Measurements from ENCODE around the gene SPTBN1. TPM values are rescaled to one million over a fixed set of nuclear protein-coding genes. Genes with fewer than 3 reads are reported as not detected.

SPTBN1 gene
- total and polyA plus RNA-seq, 2 of the 13 experiments (the other 11 are each of a cell fraction or from before 2014, with no cell fraction given), result 123 to 299 TPM

DNA sequence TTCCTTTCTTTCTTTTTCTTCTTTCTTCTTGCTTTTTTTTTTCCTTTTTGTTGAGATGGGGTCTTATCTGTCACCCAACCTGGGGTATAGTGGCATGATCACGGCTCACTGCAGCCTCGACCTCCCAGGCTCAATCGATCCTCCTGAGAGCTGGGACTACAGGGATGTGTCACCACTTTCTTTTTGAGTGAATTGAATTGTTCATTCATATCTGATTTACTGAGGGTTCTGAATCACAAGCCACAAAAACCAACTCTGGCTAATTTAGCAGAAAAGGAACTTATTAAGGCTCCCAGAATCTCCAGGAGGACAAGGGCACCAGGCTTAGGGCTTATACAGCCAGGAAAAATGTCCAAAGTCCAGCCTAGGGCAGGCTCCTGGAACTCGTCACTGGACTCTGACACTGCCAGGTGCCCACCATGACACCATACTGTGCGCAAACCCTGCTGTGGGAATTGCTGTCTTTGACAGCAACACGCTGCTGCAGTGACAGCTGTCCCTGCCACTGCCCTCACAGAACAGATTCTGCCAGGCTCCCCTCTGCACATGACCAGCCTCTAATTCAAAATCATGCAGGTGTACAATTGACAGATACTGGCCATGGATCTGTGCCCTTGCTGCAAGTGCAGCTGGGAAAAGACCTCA, 224.4 kb downstream of the SPTBN1 start (continued):
- TF ChIP-seq, protein P1, sequence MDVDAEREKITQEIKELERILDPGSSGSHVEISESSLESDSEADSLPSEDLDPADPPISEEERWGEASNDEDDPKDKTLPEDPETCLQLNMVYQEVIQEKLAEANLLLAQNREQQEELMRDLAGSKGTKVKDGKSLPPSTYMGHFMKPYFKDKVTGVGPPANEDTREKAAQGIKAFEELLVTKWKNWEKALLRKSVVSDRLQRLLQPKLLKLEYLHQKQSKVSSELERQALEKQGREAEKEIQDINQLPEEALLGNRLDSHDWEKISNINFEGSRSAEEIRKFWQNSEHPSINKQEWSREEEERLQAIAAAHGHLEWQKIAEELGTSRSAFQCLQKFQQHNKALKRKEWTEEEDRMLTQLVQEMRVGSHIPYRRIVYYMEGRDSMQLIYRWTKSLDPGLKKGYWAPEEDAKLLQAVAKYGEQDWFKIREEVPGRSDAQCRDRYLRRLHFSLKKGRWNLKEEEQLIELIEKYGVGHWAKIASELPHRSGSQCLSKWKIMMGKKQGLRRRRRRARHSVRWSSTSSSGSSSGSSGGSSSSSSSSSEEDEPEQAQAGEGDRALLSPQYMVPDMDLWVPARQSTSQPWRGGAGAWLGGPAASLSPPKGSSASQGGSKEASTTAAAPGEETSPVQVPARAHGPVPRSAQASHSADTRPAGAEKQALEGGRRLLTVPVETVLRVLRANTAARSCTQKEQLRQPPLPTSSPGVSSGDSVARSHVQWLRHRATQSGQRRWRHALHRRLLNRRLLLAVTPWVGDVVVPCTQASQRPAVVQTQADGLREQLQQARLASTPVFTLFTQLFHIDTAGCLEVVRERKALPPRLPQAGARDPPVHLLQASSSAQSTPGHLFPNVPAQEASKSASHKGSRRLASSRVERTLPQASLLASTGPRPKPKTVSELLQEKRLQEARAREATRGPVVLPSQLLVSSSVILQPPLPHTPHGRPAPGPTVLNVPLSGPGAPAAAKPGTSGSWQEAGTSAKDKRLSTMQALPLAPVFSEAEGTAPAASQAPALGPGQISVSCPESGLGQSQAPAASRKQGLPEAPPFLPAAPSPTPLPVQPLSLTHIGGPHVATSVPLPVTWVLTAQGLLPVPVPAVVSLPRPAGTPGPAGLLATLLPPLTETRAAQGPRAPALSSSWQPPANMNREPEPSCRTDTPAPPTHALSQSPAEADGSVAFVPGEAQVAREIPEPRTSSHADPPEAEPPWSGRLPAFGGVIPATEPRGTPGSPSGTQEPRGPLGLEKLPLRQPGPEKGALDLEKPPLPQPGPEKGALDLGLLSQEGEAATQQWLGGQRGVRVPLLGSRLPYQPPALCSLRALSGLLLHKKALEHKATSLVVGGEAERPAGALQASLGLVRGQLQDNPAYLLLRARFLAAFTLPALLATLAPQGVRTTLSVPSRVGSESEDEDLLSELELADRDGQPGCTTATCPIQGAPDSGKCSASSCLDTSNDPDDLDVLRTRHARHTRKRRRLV (CRISPR knock-in tag; IDR thresholded peaks at IDR 0.05), result no peak
- TF ChIP-seq U2AF2 (IDR thresholded peaks at IDR 0.05; ENCODE audit: low read depth, low read length), result 0 out of 2 replicates have a peak, but pooled peaks have one; percentile 74
- TF ChIP-seq ZNF839 (CRISPR knock-in tag; IDR thresholded peaks at IDR 0.05; ENCODE audit: borderline replicate concordance), result no peak
- TF ChIP-seq, protein P2, sequence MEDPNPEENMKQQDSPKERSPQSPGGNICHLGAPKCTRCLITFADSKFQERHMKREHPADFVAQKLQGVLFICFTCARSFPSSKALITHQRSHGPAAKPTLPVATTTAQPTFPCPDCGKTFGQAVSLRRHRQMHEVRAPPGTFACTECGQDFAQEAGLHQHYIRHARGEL (CRISPR knock-in tag; IDR thresholded peaks at IDR 0.05), result no peak
- TF ChIP-seq, protein P3, sequence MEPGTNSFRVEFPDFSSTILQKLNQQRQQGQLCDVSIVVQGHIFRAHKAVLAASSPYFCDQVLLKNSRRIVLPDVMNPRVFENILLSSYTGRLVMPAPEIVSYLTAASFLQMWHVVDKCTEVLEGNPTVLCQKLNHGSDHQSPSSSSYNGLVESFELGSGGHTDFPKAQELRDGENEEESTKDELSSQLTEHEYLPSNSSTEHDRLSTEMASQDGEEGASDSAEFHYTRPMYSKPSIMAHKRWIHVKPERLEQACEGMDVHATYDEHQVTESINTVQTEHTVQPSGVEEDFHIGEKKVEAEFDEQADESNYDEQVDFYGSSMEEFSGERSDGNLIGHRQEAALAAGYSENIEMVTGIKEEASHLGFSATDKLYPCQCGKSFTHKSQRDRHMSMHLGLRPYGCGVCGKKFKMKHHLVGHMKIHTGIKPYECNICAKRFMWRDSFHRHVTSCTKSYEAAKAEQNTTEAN (CRISPR knock-in tag; conservative IDR thresholded peaks at IDR 0.05), result no peak
- no peak for TF ChIP-seq ZSCAN22 (CRISPR knock-in tag; IDR thresholded peaks at IDR 0.05)
- TF ChIP-seq RFX3 (CRISPR knock-in tag; IDR thresholded peaks at IDR 0.05), result no peak
- no peak for TF ChIP-seq TBL1XR1 (IDR thresholded peaks at IDR 0.05; ENCODE audit: borderline replicate concordance, low read length, partially characterized antibody)
